AG09319 (cell line): Measurements from ENCODE around the gene ZNF385D.

Source experiments
- DNase-seq: peaks from one replicate; pipeline ENCODE4 v3.0.0-alpha.2; 2010; ENCODE audit warnings: low read depth; ENCODE audit errors: extremely low read depth
- TF ChIP-seq, protein P1 (sequence below): IDR thresholded peaks from 2 replicates; pipeline ENCODE4 v1.5.1; 2011; ENCODE audit warnings: low read depth, mild to moderate bottlenecking, inconsistent platforms, low read length, moderate library complexity

The ZNF385D gene

GRCh38 chr3:21715662-21716061, 35.3 kb downstream of the ZNF385D start:
- TF ChIP-seq, protein P1, sequence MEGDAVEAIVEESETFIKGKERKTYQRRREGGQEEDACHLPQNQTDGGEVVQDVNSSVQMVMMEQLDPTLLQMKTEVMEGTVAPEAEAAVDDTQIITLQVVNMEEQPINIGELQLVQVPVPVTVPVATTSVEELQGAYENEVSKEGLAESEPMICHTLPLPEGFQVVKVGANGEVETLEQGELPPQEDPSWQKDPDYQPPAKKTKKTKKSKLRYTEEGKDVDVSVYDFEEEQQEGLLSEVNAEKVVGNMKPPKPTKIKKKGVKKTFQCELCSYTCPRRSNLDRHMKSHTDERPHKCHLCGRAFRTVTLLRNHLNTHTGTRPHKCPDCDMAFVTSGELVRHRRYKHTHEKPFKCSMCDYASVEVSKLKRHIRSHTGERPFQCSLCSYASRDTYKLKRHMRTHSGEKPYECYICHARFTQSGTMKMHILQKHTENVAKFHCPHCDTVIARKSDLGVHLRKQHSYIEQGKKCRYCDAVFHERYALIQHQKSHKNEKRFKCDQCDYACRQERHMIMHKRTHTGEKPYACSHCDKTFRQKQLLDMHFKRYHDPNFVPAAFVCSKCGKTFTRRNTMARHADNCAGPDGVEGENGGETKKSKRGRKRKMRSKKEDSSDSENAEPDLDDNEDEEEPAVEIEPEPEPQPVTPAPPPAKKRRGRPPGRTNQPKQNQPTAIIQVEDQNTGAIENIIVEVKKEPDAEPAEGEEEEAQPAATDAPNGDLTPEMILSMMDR: no peak
- no peak for DNase-seq

DNA sequence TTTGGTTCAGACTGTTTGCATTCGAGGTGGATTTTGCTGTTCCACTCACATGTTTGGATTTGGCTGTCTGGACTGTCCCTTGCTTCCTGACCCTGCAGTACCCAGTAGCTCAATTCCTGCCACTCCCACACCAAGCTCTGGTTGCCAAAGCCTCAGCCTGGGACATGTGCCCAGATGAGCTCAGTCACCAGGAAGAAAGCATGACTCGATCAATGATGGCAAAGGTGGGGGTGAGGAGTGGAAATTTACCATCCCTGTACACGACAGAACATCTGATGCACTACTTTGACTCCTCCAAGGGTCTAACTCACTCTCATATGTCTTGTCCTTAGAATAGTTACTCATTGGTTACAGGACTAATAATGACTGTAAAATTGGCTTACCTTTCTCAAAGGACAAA, 45.2 kb downstream of the ZNF385D start:
- no peak for DNase-seq
- TF ChIP-seq, protein P1: no peak

DNA sequence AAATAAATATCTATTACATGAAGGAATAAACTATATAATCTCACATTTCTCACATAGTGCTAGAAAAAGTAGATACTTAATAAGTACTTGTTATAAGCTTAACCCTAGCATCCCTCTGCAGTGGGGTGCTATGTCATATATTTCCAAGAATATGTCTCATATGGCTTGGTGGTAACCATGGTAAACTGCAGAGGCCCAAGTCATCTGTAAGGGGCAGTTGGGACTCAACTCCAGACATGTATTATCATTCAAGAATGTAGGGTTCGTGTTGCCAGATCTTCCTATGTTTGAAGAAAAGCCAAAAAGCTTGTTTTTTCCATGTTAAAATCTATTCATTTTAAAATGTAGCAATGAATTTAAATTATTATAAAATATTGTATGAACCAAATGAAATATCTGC, 46.2 kb downstream of the ZNF385D start:
- no peak for DNase-seq
- TF ChIP-seq, protein P1: no peak

- no peak for DNase-seq
- TF ChIP-seq, protein P1: no peak
Observed at GRCh38 chr3:21703291-21703690, 47.7 kb downstream of the ZNF385D start.

GRCh38 chr3:21697707-21698106, 53.3 kb downstream of the ZNF385D start:
- TF ChIP-seq, protein P1: no peak
- no peak for DNase-seq

- no peak for DNase-seq
- TF ChIP-seq, protein P1: no peak
Observed at GRCh38 chr3:21694506-21694905, 56.5 kb downstream of the ZNF385D start.

- DNase-seq: no peak
- TF ChIP-seq, protein P1: no peak
Observed at GRCh38 chr3:21691036-21691435, 60.0 kb downstream of the ZNF385D start.

GRCh38 chr3:21682206-21682605, 68.8 kb downstream of the ZNF385D start:
- DNase-seq: no peak
- TF ChIP-seq, protein P1: no peak
